Skeletal muscle tissue (tissue), 4 donors: ENCODE results near the gene ZER1. TPM values are rescaled to one million over a fixed set of nuclear protein-coding genes. Genes with fewer than 3 reads are reported as not detected.

Experiments
- H3K27ac ChIP-seq: one replicate; pipeline ENCODE4 v1.7.0; 2013; ENCODE audit warnings: mild to moderate bottlenecking, low read depth, low read length, inconsistent platforms
- H3K27me3 ChIP-seq, 3 donors: one replicate each; pipeline ENCODE4 v1.7.0; 2013; ENCODE audit warnings: low read length in 3 of 3; ENCODE audit not compliant: control insufficient read depth in 3 of 3, insufficient read depth in 3 of 3
- H3K36me3 ChIP-seq, 3 donors: one replicate each; pipeline ENCODE4 v1.7.0; 2013; ENCODE audit warnings: low read length in 3 of 3; ENCODE audit not compliant: control insufficient read depth in 3 of 3, insufficient read depth in 3 of 3
- H3K4me1 ChIP-seq, 3 donors: one replicate each; pipeline ENCODE4 v1.7.0; 2013; ENCODE audit warnings: low read length in 3 of 3, mild to moderate bottlenecking in 3 of 3; ENCODE audit not compliant: control insufficient read depth in 3 of 3, insufficient read depth in 3 of 3
- H3K4me3 ChIP-seq, 3 donors: one replicate each; pipeline ENCODE4 v1.7.0; 2013; ENCODE audit warnings: low read length in 3 of 3
- H3K9ac ChIP-seq, 3 donors: one replicate each; pipeline ENCODE4 v1.7.0; 2013; ENCODE audit warnings: low read length in 3 of 3, mild to moderate bottlenecking in 3 of 3, moderate library complexity in 2 of 3, low read depth in 1 of 3
- H3K9me3 ChIP-seq, 3 donors: one replicate each; pipeline ENCODE4 v1.7.0; 2013; ENCODE audit warnings: low read length in 3 of 3; ENCODE audit not compliant: control insufficient read depth in 3 of 3
- total RNA-seq: library from RNA; depleted of rRNA; stranded (reverse); fragments of >200 nt; gene quantifications from one replicate; pipeline ENCODE4 v1.2.3, GENCODE V29; 2014
- donor health status: Osteomylitis.

Gene ZER1
- total RNA-seq = 14.6 TPM

- peaks cover 5 to 9% (median 6%) of the 10 kb centered on the region in 3 donors for H3K36me3 ChIP-seq
These were observed at the start of gene ZER1 for GRCh38 chr9:128771745-128772519. ZER1 (minus strand) TSS chr9:128771927; CDS start chr9:128755565, 16,362 bp downstream.

GRCh38 chr9:128820665-128821583 lies 49.2 kb upstream of the ZER1 start:
- H3K27me3 ChIP-seq = no peaks in the 10 kb centered on the region
- H3K36me3 ChIP-seq = peaks cover 36 to 47% (median 42%) of the 10 kb centered on the region in 3 donors
- H3K9ac ChIP-seq = no peak overlapping the region
- H3K27ac ChIP-seq = no peak overlapping the region
- no peak overlapping the region for H3K4me3 ChIP-seq
- H3K9me3 ChIP-seq = no peaks in the 10 kb centered on the region
- peaks cover 13 to 22% (median 21%) of the 10 kb centered on the region in 3 donors for H3K4me1 ChIP-seq

More at GRCh38 chr9:128771745-128772519, at the start of gene ZER1:
- peaks cover 16 to 30% (median 29%) of the 10 kb centered on the region in 3 donors for H3K4me1 ChIP-seq
- peak within 1 kb of the TSS; percentile 97 to 99 (median 99) for H3K9ac ChIP-seq
- H3K9me3 ChIP-seq = no peaks in the 10 kb centered on the region
- no peaks in the 10 kb centered on the region for H3K27me3 ChIP-seq
- H3K4me3 ChIP-seq = peak within 1 kb of the TSS; percentile 97 to 99 (median 98)
- H3K27ac ChIP-seq = peak within 1 kb of the TSS; percentile 96

- Histone ChIP-seq H3K9ac (peak overlapping the region in 1 of 3 donors; percentile 87), H3K27ac (no peak overlapping the region), H3K27me3 (no peaks in the 10 kb centered on the region), H3K9me3 (no peaks in the 10 kb centered on the region), H3K4me3 (peak overlapping the region; percentile 75 to 85 (median 84)), H3K36me3 (peaks cover 30 to 40% (median 37%) of the 10 kb centered on the region in 3 donors), H3K4me1 (peaks cover 13 to 22% (median 21%) of the 10 kb centered on the region in 3 donors)
These were observed 48.3 kb upstream of the ZER1 start for GRCh38 chr9:128819716-128820664.

GRCh38 chr9:128818839-128819715 lies 47.4 kb upstream of the ZER1 start:
- H3K4me1 ChIP-seq = peaks cover 13 to 22% (median 21%) of the 10 kb centered on the region in 3 donors
- peak overlapping the region; percentile 73 to 87 (median 83) for H3K9ac ChIP-seq
- peak overlapping the region; percentile 75 to 85 (median 84) for H3K4me3 ChIP-seq
- H3K36me3 ChIP-seq = peaks cover 23 to 31% (median 28%) of the 10 kb centered on the region in 3 donors
- no peaks in the 10 kb centered on the region for H3K27me3 ChIP-seq
- H3K9me3 ChIP-seq = no peaks in the 10 kb centered on the region
- peak overlapping the region; percentile 73 for H3K27ac ChIP-seq

GRCh38 chr9:128818099-128818838 lies 46.5 kb upstream of the ZER1 start, which contains the start of gene ENDOG:
ENDOG (plus strand) TSS chr9:128818500; CDS start chr9:128818685, 185 bp downstream.
- H3K9ac ChIP-seq = peak within 1 kb of the TSS; percentile 76 to 87 (median 83)
- peak within 1 kb of the TSS; percentile 73 for H3K27ac ChIP-seq
- H3K36me3 ChIP-seq = peaks cover 20 to 25% (median 22%) of the 10 kb centered on the region in 3 donors
- H3K4me3 ChIP-seq = peak within 1 kb of the TSS; percentile 75 to 85 (median 84)
- no peaks in the 10 kb centered on the region for H3K27me3 ChIP-seq
- no peaks in the 10 kb centered on the region for H3K9me3 ChIP-seq
- H3K4me1 ChIP-seq = peaks cover 13 to 22% (median 21%) of the 10 kb centered on the region in 3 donors

GRCh38 chr9:128810873-128811272 lies 39.1 kb upstream of the ZER1 start:
- H3K9me3 ChIP-seq = no peaks in the 10 kb centered on the region
- no peak overlapping the region for H3K9ac ChIP-seq
- peaks cover 27 to 30% (median 30%) of the 10 kb centered on the region in 3 donors for H3K36me3 ChIP-seq
- no peaks in the 10 kb centered on the region for H3K27me3 ChIP-seq
- H3K27ac ChIP-seq = no peak overlapping the region
- H3K4me1 ChIP-seq = no peaks in the 10 kb centered on the region
- no peak overlapping the region for H3K4me3 ChIP-seq

GRCh38 chr9:128809831-128810230 lies 38.1 kb upstream of the ZER1 start:
- Histone ChIP-seq H3K9me3 (no peaks in the 10 kb centered on the region), H3K27me3 (no peaks in the 10 kb centered on the region), H3K4me3 (no peak overlapping the region), H3K27ac (no peak overlapping the region), H3K36me3 (peaks cover 36 to 39% (median 36%) of the 10 kb centered on the region in 3 donors), H3K4me1 (no peaks in the 10 kb centered on the region), H3K9ac (no peak overlapping the region)

GRCh38 chr9:128809036-128809599 lies 37.4 kb upstream of the ZER1 start:
- H3K4me3 ChIP-seq = no peak overlapping the region
- H3K4me1 ChIP-seq = no peaks in the 10 kb centered on the region
- no peak overlapping the region for H3K27ac ChIP-seq
- no peak overlapping the region for H3K9ac ChIP-seq
- no peaks in the 10 kb centered on the region for H3K9me3 ChIP-seq
- H3K27me3 ChIP-seq = no peaks in the 10 kb centered on the region
- H3K36me3 ChIP-seq = peaks cover 36 to 40% (median 38%) of the 10 kb centered on the region in 3 donors
